Esophagus squamous epithelium (tissue), 5 donors: ENCODE results near the gene TP63. TPM values are rescaled to one million over a fixed set of nuclear protein-coding genes. Genes with fewer than 3 reads are reported as not detected.

Source experiments
- DNase-seq: peaks from one replicate; lab custom pipeline; 2025; lab: John Stamatoyannopoulos, UW
- H3K27ac ChIP-seq, 4 donors: fragments of 200-600 bp; sonication (generic); one replicate each; pipeline ENCODE4 v1.5.1; 2016 to 2019; ENCODE audit warnings: mild to moderate bottlenecking in 1 of 4
- H3K27me3 ChIP-seq, 4 donors: fragments of 200-600 bp; sonication (generic); 1 replicate in 3 of 4; 2 replicates in 1 of 4; pipeline versions ENCODE4 v1.5.1 to v1.6.0; 2017 to 2021; ENCODE audit warnings: antibody characterized with exemption in 1 of 4
- H3K36me3 ChIP-seq, 3 donors: fragments of 200-600 bp; sonication (generic); one replicate each; pipeline ENCODE4 v1.5.1; 2016 to 2019
- H3K4me1 ChIP-seq, 3 donors: fragments of 200-600 bp; sonication (generic); one replicate each; pipeline ENCODE4 v1.5.1; 2017 to 2019
- H3K4me3 ChIP-seq, 4 donors: fragments of 200-600 bp; sonication (generic); 1 replicate in 3 of 4; 2 replicates in 1 of 4; pipeline ENCODE4 v1.5.1; 2016 to 2019; ENCODE audit warnings: mild to moderate bottlenecking in 2 of 4, moderate library complexity in 1 of 4
- H3K9me3 ChIP-seq, 3 donors: fragments of 200-600 bp; sonication (generic); one replicate each; pipeline ENCODE4 v1.5.1; 2016 to 2019
- POLR2A ChIP-seq, 4 donors: fragments of 450-650 bp; IDR thresholded peaks; one replicate each; pipeline ENCODE4 v1.6.1; 2017; ENCODE audit warnings: antibody characterized with exemption in 4 of 4, mild to moderate bottlenecking in 4 of 4, moderate library complexity in 3 of 4
- WGBS, 2 donors: methylation state at CpG; one replicate each; pipeline ENCODE4 v1.1.5; 2018; 5-methylcytosine and 5-hydroxymethylcytosine counted together
- intact Hi-C: fragments of 100-400 bp; cut with DNase I; formaldehyde crosslinking; loops from one replicate; pipeline ENCODE4 v1.15.0; 2022
- total RNA-seq, 4 donors: library from RNA; depleted of rRNA; stranded (reverse); fragments of >200 nt; gene quantifications; one replicate each; pipeline ENCODE4 v1.1.0, GENCODE V29; 2016
- TF ChIP-seq, protein P1 (sequence below), 6 experiments: fragments of 450-650 bp in 4 of 6; fragments of 200-600 bp in 2 of 6; sonication (generic) in 2 of 6; IDR thresholded peaks; one replicate each; pipeline ENCODE4 v1.5.1; 2016 to 2019; ENCODE audit warnings: antibody characterized with exemption in 6 of 6, mild to moderate bottlenecking in 4 of 6, moderate library complexity in 4 of 6
- donor health status: DM: yes; HTN: yes; CAD: no.

Gene TP63
- total RNA-seq, 4 donors from 2014 or later: 111 to 162 (median 137) TPM

DNA sequence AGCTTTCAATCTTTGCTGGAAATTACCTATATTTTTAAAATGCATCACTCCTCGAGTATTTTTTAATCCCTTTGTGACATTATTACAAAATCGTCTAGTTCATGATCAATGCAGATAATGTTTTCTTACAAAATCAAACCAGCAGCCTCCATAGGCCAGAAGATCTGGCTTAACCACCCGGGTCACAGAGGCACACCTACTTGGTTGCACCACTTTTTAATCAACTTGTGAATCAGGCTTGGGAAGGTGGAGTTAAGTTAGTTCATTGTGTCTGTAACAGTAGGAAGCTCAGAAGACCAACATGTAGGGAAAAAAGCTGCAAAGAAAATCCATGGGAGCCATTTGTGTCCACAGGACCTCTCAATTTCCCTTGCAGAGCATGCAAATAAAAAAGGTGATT, 148.0 kb downstream of the TP63 start:
- H3K4me3 ChIP-seq: no peak overlapping the region
- intact Hi-C loops: no loop called here
- WGBS, 2 donors: 37 to 68% methylated on average over 3 of the region's 3 CpGs
- no peak for DNase-seq
- no peaks in the 10 kb centered on the region for H3K27me3 ChIP-seq
- H3K27ac ChIP-seq: peak overlapping the region in 3 of 4 donors; percentile 56 to 60 (median 56)
- no peaks in the 10 kb centered on the region for H3K36me3 ChIP-seq
- H3K4me1 ChIP-seq: peaks cover 0 to 47% (median 11%) of the 10 kb centered on the region in 3 donors
- no peaks in the 10 kb centered on the region for H3K9me3 ChIP-seq
- TF ChIP-seq, protein P1, sequence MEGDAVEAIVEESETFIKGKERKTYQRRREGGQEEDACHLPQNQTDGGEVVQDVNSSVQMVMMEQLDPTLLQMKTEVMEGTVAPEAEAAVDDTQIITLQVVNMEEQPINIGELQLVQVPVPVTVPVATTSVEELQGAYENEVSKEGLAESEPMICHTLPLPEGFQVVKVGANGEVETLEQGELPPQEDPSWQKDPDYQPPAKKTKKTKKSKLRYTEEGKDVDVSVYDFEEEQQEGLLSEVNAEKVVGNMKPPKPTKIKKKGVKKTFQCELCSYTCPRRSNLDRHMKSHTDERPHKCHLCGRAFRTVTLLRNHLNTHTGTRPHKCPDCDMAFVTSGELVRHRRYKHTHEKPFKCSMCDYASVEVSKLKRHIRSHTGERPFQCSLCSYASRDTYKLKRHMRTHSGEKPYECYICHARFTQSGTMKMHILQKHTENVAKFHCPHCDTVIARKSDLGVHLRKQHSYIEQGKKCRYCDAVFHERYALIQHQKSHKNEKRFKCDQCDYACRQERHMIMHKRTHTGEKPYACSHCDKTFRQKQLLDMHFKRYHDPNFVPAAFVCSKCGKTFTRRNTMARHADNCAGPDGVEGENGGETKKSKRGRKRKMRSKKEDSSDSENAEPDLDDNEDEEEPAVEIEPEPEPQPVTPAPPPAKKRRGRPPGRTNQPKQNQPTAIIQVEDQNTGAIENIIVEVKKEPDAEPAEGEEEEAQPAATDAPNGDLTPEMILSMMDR (IDR thresholded peaks at IDR 0.05): no peak
- TF ChIP-seq POLR2A (IDR thresholded peaks at IDR 0.05): no peak

DNA sequence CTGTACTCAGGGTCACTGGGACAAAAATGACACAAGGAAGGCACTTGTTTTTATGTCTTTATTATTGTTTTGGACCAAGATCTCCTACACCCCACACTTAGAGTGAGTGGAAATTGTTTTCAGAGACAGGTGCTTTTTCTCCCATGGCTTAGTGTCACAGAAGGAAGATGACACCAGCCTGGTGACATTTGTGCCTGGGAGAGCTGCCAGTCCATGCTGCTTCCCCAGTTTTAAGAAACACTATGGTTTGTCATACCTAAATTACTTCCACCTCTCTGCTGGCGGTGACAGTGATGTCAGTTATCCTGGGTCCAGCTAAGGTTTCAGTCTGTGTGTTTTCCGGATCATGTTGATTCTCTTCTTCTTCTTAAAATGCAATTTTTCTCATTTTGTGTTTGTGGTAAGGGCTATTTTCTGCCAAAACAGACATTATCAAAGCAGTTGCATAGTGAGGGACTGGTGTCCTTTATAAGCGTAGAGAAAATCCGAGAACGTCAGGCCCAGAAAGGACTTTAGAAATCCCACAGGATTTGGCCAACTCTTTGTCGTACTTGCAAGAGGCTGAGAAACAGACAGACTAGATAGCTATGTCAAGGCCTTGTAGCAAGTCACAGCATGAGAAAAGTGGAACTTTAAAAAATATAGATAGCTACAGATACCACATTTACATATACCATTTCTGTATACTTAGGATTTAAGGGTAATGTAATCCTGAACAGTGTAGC, 149.5 kb downstream of the TP63 start:
- Histone ChIP-seq H3K27ac (peak overlapping the region in 3 of 4 donors; percentile 49 to 60 (median 56)), H3K27me3 (no peaks in the 10 kb centered on the region), H3K4me3 (no peak overlapping the region), H3K4me1 (peaks cover 0 to 47% (median 11%) of the 10 kb centered on the region in 3 donors), H3K9me3 (no peaks in the 10 kb centered on the region), H3K36me3 (no peaks in the 10 kb centered on the region)
- 64 to 82% methylated on average over 5 to 6 of the region's 6 CpGs for WGBS, 2 donors
- no peak for DNase-seq
- intact Hi-C loops: no loop called here
- no peak for TF ChIP-seq POLR2A (IDR thresholded peaks at IDR 0.05)
- TF ChIP-seq, protein P1 (IDR thresholded peaks at IDR 0.05): no peak

DNA sequence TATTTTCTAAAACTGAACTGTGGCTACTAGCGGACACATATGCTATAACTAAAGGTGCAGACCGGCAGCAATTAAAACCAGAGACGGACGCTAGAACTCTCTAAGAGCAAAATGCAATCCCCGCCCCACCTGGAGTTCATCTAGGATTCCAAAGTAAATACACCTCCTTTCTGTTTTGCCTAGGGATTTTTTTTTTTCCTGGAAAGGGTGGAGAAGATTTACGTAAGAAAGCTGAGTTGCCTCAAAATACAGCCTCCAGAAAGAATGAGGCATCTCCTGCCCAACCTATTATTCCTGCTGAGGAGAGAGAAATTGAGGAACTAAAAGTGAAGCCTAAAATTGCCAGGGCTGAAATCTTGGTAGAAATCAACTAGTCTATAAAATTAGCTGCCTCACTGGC, 150.2 kb downstream of the TP63 start:
- TF ChIP-seq, protein P1 (IDR thresholded peaks at IDR 0.05): no peak
- TF ChIP-seq POLR2A (IDR thresholded peaks at IDR 0.05): no peak
- intact Hi-C loops: no loop called here
- 37 to 55% methylated on average over 6 of the region's 6 CpGs for WGBS, 2 donors
- H3K27me3 ChIP-seq: no peaks in the 10 kb centered on the region
- no peaks in the 10 kb centered on the region for H3K36me3 ChIP-seq
- H3K9me3 ChIP-seq: no peaks in the 10 kb centered on the region
- peaks cover 0 to 47% (median 11%) of the 10 kb centered on the region in 3 donors for H3K4me1 ChIP-seq
- peak overlapping the region in 2 of 4 donors; percentile 49 to 60 for H3K27ac ChIP-seq
- no peak overlapping the region for H3K4me3 ChIP-seq
- DNase-seq: no peak

DNA sequence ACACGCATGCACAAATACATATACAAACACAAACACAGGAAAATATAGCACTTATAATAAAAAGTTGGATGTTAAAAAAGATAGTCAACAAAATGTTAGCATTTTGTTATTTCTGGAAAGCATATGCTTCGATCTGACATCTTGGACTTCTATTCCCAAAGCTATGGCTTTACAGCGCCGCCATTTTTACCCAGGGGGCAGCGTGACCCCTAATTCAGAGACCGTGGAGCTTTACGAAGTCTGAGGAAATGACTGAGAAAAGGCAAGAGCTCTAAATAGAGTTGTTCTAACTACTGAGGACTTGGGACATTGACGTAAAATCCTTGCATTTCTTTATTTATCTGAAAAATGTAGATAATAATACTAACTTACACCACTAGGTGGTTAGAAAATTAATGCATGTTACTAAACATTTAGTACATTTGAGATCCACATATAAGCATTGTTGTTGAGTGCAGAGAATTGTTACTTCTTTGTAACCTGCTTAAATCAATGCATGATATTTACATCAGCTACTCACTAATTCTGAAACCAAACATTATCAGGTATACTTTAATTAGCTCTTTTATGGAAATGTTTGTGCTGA, 155.4 kb downstream of the TP63 start:
- TF ChIP-seq POLR2A (IDR thresholded peaks at IDR 0.05): no peak
- TF ChIP-seq, protein P1 (IDR thresholded peaks at IDR 0.05): peak in 3 of 6 experiments; percentile 18 to 48 (median 29)
- Histone ChIP-seq H3K36me3 (no peaks in the 10 kb centered on the region), H3K4me1 (peaks cover 0 to 30% (median 6%) of the 10 kb centered on the region in 3 donors), H3K9me3 (no peaks in the 10 kb centered on the region), H3K27me3 (no peaks in the 10 kb centered on the region), H3K27ac (no peak overlapping the region), H3K4me3 (no peak overlapping the region)
- WGBS, 2 donors: 94 to 98% methylated on average over 8 of the region's 8 CpGs
- intact Hi-C loops: no loop called here
- DNase-seq: no peak

DNA sequence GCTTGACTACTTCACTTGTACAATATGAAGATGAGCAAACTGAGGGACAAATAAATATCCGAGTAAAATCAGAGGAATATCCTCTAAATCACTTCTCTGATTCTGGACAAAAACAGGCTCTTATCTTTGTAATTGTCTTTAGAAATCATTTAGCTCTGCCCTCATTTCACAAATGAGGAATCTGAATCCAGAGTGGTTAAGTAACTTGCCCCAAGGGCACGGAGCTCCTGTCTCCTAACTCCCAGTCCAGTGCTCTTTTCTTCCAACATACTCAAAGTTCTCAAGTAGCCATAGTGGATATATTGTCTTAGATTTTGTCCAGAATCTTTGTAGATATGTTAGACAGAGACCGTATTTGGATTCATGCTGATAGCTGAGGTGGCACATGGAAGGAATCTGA, 156.0 kb downstream of the TP63 start:
- WGBS, 2 donors: 63 to 79% methylated on average over 3 of the region's 3 CpGs
- no peak for TF ChIP-seq POLR2A (IDR thresholded peaks at IDR 0.05)
- TF ChIP-seq, protein P1 (IDR thresholded peaks at IDR 0.05): no peak
- no peaks in the 10 kb centered on the region for H3K9me3 ChIP-seq
- H3K27ac ChIP-seq: peak overlapping the region in 3 of 4 donors; percentile 81 to 86 (median 84)
- no peak for DNase-seq
- H3K4me3 ChIP-seq: no peak overlapping the region
- H3K4me1 ChIP-seq: peaks cover 0 to 24% (median 6%) of the 10 kb centered on the region in 3 donors
- intact Hi-C loops: no loop called here
- H3K27me3 ChIP-seq: no peaks in the 10 kb centered on the region
- no peaks in the 10 kb centered on the region for H3K36me3 ChIP-seq
